ENCODE measurements around the gene KRTAP16-1.
"Not testable (repeated sequence)": the region's sequence is repeated elsewhere in the genome, so short reads cannot be mapped to it uniquely, and the experiment has no call there.

The KRTAP16-1 gene

GRCh38 chr17:41308918-41309359, at the start of gene KRTAP16-1:
Gene KRTAP16-1 (minus strand): TSS chr17:41309309. CDS start chr17:41309253, 56 bp downstream.
- DNase-seq (ENCODE audit: low read depth in 2 of 3, low spot score in 2 of 3), result no peak

GRCh38 chr17:41354536-41354935, 45.4 kb upstream of the KRTAP16-1 start:
- DNase-seq (ENCODE audit: low read depth in 2 of 3, low spot score in 2 of 3), result no peak

DNA sequence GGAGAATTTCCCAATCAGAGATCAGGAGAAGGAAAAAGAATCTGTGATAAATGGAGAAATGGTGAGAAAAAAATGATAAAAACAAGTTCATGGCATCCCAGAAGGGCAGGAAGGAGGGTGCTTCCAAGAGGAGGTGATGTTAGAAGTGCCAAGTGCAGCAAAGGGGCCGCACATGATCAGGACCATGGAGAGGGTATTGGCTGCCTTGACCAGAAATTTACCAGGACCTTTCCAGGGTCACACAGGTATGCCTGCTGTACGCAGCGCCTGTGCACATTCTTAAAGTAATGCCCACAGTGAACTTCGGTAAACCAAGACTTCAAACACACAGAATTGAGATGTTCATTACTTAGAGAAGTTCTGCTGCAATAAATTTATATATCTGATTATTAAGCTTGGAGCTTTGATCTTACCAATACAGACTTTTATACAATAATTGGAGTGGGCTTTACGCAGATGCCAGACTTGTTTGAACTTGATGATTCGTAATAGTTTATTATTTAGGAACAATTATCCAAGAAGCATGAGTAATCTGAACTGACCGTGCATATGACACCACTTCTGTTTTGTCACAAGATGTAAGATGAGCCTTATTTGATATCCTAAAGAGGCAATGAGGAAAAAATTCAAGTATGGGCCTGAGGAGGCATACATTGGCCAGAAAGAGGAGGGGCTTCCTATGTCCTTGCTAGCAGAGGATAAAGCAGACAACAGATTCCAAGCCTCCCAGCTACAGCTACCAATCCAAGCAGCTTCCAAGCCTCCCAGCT, 43.7 kb upstream of the KRTAP16-1 start:
- DNase-seq (ENCODE audit: low read depth in 2 of 3, low spot score in 2 of 3), result no peak

DNA sequence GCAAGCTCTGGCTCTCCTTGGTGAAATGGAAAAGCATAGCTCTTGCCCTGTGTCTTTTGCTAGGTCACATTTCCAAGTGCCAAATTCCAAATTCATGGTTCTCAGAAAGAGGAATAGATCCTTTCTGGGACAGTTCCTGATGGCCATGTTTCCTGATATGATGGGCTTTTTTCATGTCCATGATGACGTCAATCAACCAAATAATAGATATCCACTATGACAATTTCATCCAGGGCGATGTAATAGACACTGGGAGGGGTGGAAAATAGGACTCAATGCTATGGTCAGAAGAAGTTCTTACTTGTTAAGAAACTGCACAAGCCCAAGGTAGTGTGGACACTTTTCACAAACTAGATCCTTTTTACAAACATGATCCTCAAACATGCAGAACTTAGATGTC, 42.1 kb upstream of the KRTAP16-1 start:
- DNase-seq (ENCODE audit: low read depth in 2 of 3, low spot score in 2 of 3), result no peak

DNA sequence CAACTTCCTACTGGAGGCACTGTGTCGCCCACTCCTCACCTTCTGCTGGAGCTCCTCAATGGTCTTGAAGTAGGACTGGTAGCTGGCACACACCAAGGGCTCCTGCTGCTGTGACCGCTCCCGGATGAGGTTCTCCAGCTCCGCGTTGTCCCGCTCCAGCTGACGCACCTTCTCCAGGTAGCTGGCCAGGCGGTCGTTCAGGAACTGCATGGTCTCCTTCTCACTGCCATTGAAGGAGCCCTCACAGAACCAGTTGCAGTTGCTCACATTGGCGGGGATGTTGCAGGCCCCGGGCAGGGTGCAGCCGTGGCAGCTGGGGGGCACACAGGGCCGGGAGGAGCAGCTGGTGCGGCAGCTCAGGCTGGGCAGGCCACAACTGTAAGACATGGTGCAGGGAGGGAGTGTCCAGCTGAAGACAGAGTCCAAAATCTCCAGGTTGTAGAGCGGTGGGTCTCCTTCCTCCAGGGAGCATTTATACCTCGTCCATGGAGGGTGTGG, 41.3 kb upstream of the KRTAP16-1 start, which contains the start of gene KRT33A:
Gene KRT33A (minus strand): TSS at position 448 of the 498 bp plus-strand sequence. CDS start 61 bp downstream, at position 387.
- not testable (repeated sequence) for DNase-seq (ENCODE audit: low read depth in 2 of 3, low spot score in 2 of 3)

DNA sequence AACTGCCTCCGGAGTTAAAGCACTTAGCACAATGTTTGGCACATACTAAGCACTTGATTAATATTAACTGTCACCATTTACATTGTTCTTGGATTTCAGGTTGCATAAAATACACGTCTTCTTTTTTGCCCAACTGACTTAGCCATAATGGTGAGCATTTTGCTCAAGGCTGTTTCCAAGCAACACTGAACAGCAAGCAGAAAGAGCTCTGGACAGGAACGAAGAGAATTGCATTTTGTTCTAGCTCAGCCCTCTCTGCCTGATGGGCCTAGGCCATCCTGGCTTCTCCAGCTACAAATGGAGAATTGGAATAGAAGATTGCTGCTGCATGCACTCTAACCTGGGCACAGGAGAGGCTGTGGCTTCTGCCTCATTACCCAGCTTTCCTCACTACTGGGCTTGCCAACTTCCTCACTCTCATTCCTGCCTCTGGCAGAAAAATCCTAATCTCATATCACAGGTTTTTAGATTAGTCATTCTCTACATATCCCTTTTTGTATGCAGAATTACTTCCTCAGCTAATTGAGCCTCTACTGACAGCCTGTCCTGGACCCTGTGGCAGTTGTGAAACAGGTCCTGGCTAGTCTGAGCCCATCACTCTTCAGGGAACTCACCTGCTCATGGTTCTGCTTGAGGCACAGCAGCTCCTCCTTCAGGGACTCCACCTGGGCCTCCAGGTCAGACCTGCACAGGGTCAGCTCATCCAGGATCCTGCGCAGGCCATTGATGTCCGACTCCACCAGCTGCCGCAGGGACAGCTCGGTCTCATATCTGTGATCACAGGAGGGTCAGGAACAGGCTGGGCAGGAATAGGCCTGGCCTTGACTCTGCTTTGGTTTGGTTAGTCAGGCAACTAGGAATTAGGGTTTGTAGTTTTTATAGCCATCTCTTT, 39.0 kb upstream of the KRTAP16-1 start:
- no peak for DNase-seq (ENCODE audit: low read depth in 2 of 3, low spot score in 2 of 3)

- DNase-seq (ENCODE audit: low read depth in 2 of 3, low spot score in 2 of 3), result not testable (repeated sequence)
These were observed 37.3 kb upstream of the KRTAP16-1 start for GRCh38 chr17:41346421-41346820.

DNA sequence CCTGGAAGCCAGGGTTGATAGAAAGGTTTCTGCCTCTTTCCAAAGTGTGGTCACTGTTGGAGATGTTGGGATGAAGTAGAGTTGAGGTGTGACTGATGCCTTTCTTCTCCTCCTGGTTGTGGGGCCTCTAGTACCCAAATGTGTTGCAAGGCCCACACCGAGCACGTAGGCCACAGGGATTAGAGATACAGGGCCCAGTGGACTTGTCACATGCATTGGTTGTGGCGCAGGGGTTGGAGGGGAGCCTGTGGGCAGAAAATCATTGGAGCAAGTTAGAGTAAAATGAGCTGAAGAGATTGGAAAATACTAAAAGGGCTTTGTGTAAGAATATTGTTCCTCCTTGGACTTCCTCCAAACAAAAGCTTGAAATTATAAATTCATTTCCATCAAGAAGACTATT, 36.9 kb upstream of the KRTAP16-1 start:
- no peak for DNase-seq (ENCODE audit: low read depth in 2 of 3, low spot score in 2 of 3)

- no peak for DNase-seq (ENCODE audit: low read depth in 2 of 3, low spot score in 2 of 3)
These were observed 33.9 kb upstream of the KRTAP16-1 start for GRCh38 chr17:41343029-41343428.

- no peak for DNase-seq (ENCODE audit: low read depth in 2 of 3, low spot score in 2 of 3)
These were observed 32.1 kb upstream of the KRTAP16-1 start for GRCh38 chr17:41340934-41341861.

DNA sequence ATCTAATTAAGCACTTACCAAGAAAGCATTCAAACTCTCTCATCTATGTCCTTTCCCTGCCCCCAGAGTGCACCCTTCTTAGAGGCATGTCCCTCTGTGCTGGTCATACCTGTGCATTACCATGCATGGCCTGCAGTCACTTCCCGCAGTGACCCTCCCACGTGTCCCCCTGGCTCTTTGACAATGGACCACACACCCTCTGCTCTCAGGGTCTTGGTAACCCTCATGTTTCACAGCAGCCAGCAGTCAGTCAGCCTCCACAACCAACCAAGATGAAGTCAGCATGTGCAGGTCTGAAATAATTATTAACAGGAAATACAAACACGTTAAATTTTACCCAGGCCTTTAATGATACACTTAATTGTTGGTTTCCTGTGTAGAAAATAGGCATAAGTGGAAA, 31.4 kb upstream of the KRTAP16-1 start:
- no peak for DNase-seq (ENCODE audit: low read depth in 2 of 3, low spot score in 2 of 3)

- DNase-seq (ENCODE audit: low read depth in 2 of 3, low spot score in 2 of 3), result no peak
These were observed 30.6 kb upstream of the KRTAP16-1 start for GRCh38 chr17:41339571-41340172.

DNA sequence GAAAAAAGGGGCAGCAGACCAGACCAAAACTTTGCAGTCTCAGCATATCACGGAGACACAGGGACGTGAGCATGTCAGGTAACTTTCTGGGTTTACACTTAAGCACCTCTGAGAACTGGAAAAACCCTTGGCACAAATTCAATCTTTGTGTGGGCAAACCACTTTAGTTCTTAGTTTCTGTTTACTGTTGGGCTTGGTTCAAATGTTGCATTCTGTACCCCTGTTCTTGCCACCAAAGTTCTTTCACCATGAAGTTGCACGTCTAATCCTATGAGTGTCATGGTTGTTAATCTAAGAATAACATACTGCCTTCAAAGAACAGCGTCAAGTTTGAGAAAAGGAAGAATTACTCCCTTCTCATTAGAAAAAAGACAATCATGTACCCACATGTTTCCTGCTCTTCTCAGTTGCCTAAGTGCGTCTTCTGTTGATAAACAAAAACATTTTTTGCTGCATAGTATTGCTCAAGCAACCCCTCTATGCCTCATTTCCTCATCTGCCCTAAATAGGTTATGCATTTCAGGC, 29.9 kb upstream of the KRTAP16-1 start:
- DNase-seq (ENCODE audit: low read depth in 2 of 3, low spot score in 2 of 3), result no peak

- no peak for DNase-seq (ENCODE audit: low read depth in 2 of 3, low spot score in 2 of 3)
These were observed 26.6 kb upstream of the KRTAP16-1 start for GRCh38 chr17:41335747-41336146.

DNA sequence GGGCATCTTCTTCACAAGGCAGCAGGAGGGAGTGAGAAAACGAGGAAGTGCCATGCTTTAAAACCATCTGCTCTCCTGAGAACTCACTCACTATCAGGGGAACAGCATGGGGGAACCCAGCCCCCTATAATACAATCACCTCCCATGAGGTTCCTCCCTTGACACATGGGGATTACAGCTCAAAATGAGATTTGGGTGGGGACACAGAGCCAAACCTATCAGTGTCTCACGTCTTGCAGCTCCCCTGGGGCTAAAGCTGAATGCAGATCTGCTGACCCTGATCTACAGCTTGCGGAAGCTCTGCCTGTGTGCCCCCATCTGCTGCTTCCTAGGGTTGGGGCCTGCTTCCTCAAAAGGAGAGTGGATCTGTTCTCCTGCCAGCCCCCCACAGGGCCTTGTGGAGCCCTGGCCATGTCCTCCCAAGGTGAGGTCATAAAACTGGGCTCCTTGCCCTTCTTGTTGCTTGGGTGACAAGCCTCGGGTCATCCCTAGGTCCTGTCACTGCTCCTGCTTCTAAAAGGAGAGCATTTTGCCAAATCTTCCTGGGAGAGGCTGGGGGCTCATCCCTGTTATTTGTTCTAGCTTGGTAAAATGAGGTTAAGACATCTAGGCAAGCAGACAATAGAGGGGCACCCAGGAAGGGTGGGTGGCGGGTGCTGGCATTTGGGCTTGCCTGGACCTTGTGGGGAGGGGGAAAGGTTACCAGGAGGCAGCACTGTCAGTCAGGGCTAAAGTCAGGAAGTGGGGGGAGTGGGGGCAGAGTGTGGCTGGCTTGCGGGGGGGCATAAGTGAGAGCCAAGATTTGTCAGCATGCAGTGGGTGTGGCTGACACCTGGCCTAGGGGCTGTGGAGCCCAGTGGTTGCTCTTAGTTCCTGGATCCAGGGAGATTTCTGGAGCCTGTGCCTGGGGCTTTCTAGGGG, 25.5 kb upstream of the KRTAP16-1 start:
- no peak for DNase-seq (ENCODE audit: low read depth in 2 of 3, low spot score in 2 of 3)

GRCh38 chr17:41333836-41334235, 24.7 kb upstream of the KRTAP16-1 start:
- DNase-seq (ENCODE audit: low read depth in 2 of 3, low spot score in 2 of 3), result no peak

DNA sequence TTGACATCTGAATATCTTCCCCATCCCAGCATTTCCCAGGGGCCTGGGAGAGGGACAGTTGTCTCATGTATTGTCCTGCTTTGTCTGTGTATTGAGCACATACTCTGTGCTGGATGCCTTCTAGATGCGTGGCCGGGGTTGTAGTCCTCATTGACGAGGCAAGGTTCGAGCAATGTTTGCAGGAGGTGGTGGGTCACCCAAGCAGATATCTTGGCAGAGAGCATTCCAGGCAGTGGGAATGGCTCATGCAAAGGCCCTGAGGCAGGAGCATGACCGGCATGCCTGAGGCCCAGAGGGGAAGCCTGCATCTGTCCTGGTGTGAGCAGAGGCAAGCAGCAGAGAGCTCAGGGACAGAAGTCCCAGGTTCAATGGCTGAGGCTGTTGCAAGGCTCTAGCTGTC, 24.0 kb upstream of the KRTAP16-1 start:
- DNase-seq (ENCODE audit: low read depth in 2 of 3, low spot score in 2 of 3), result no peak

- DNase-seq (ENCODE audit: low read depth in 2 of 3, low spot score in 2 of 3), result no peak
These were observed 23.1 kb upstream of the KRTAP16-1 start for GRCh38 chr17:41332239-41332638.

- no peak for DNase-seq (ENCODE audit: low read depth in 2 of 3, low spot score in 2 of 3)
These were observed 22.5 kb upstream of the KRTAP16-1 start for GRCh38 chr17:41331606-41332005.
